Endothelial cell of umbilical vein (primary cell): Measurements from ENCODE around the gene FAM118B. TPM values are rescaled to one million over a fixed set of nuclear protein-coding genes. Genes with fewer than 3 reads are reported as not detected.
A peak's percentile ranks its signal among the peaks of the same experiment; 100 is the strongest.

Experiments used
- Bru-seq: library from RNA; stranded (reverse); fragments of 400-500 nt; gene quantifications from one replicate; lab custom pipeline; 2021; lab: Mats Ljungman, UMichigan
- BruChase-seq, 2 experiments: library from RNA; stranded (reverse); fragments of 400-500 nt; gene quantifications; one replicate each; lab custom pipeline; 2021; lab: Mats Ljungman, UMichigan
- BruUV-seq: library from RNA; stranded (reverse); fragments of 400-500 nt; replicated peaks from 2 replicates; lab custom pipeline; 2021; lab: Mats Ljungman, UMichigan
- CTCF ChIA-PET: fragments of 300-600, 350-600 bp; sonication (Branson Sonifier 250); formaldehyde crosslinking; loops from one replicate; lab custom pipeline; 2021; ENCODE audit warnings: antibody characterized with exemption, inconsistent platforms; lab: Charles Lee
- POLR2A ChIA-PET: fragments of 300-600, 350-600 bp; sonication (Branson Sonifier 250); formaldehyde crosslinking; loops from one replicate; lab custom pipeline; 2021; ENCODE audit warnings: antibody characterized with exemption, inconsistent platforms; lab: Charles Lee
- DNase-seq: peaks from one replicate; pipeline ENCODE4 v3.0.0-alpha.2; 2011; ENCODE audit warnings: low read depth, low spot score
- FAIRE-seq: peaks from 2 replicates; lab custom pipeline; 2011; peaks lifted over from hg19 to GRCh38; lab: Jason Lieb, UNC
- H2AFZ ChIP-seq: 2 replicates; pipeline ENCODE4 v1.6.0; 2012; ENCODE audit warnings: low read depth, low read length, control low read depth, inconsistent platforms
- H3K27ac ChIP-seq: 2 replicates; pipeline ENCODE4 v1.5.1; 2011; ENCODE audit warnings: low read depth, mild to moderate bottlenecking, control low read depth, low read length, moderate library complexity; ENCODE audit not compliant: insufficient read depth
- H3K27me3 ChIP-seq, 2 experiments: 2 replicates each; pipeline versions ENCODE4 v1.6.0 to v1.6.1; 2011; ENCODE audit warnings: low read length in 2 of 2, mixed read lengths in 1 of 2; ENCODE audit not compliant: control insufficient read depth in 2 of 2, insufficient read depth in 2 of 2
- H3K36me3 ChIP-seq, 2 experiments: 2 replicates in 1 of 2; 3 replicates in 1 of 2; pipeline ENCODE4 v1.5.1; 2011; ENCODE audit warnings: low read length in 2 of 2, mild to moderate bottlenecking in 1 of 2, moderate library complexity in 1 of 2; ENCODE audit not compliant: control insufficient read depth in 2 of 2, insufficient read depth in 2 of 2; ENCODE audit errors: extremely low read depth in 1 of 2
- H3K4me1 ChIP-seq: 3 replicates; pipeline ENCODE4 v1.5.1; 2011; ENCODE audit warnings: mild to moderate bottlenecking, low read length; ENCODE audit not compliant: control insufficient read depth, insufficient read depth; ENCODE audit errors: extremely low read depth
- H3K4me2 ChIP-seq: 2 replicates; pipeline ENCODE4 v1.6.1; 2011; ENCODE audit warnings: low read length, control low read depth, mixed read lengths; ENCODE audit not compliant: insufficient read depth
- H3K4me3 ChIP-seq, 3 experiments: fragments of 200-600 bp in 1 of 3; sonication (generic), shearing (Covaris generic) in 1 of 3; replicated peaks in 1 of 3; 2 replicates each; pipeline ENCODE4 v1.5.1; 2011 to 2016; ENCODE audit warnings: control low read depth in 3 of 3, low read length in 3 of 3, mild to moderate bottlenecking in 2 of 3, inconsistent platforms in 1 of 3, low read depth in 1 of 3, moderate library complexity in 1 of 3; ENCODE audit not compliant: insufficient read depth in 1 of 3
- H3K79me2 ChIP-seq: 2 replicates; pipeline ENCODE4 v1.6.0; 2012; ENCODE audit warnings: low read length, inconsistent platforms; ENCODE audit not compliant: control insufficient read depth, insufficient read depth
- H3K9ac ChIP-seq: replicated peaks from 2 replicates; pipeline ENCODE3; 2011; ENCODE audit warnings: low read length, control low read depth; ENCODE audit not compliant: insufficient read depth; ENCODE audit errors: extremely low read depth
- H3K9me1 ChIP-seq: replicated peaks from 3 replicates; pipeline ENCODE4 v1.6.0; 2011; ENCODE audit warnings: mild to moderate bottlenecking, low read length; ENCODE audit not compliant: control insufficient read depth, insufficient read depth; ENCODE audit errors: extremely low read depth
- H3K9me3 ChIP-seq: replicated peaks from 2 replicates; pipeline ENCODE4 v1.5.1; 2012; ENCODE audit warnings: low read length, inconsistent platforms; ENCODE audit not compliant: control insufficient read depth, insufficient read depth
- H4K20me1 ChIP-seq: replicated peaks from 2 replicates; pipeline ENCODE3; 2011; ENCODE audit warnings: mild to moderate bottlenecking, low read length; ENCODE audit not compliant: control insufficient read depth, insufficient read depth; ENCODE audit errors: extremely low read depth
- EZH2 ChIP-seq: IDR thresholded peaks from 2 replicates; pipeline ENCODE4 v1.6.1; 2012; ENCODE audit warnings: borderline replicate concordance, low read depth, mild to moderate bottlenecking, moderate library complexity, low read length, inconsistent platforms; ENCODE audit not compliant: severe bottlenecking
- MAX ChIP-seq: IDR thresholded peaks from 2 replicates; pipeline ENCODE4 v1.6.1; 2011; ENCODE audit not compliant: insufficient read depth, insufficient read length
- MYC ChIP-seq: IDR thresholded peaks from one replicate; pipeline ENCODE4 v1.6.1; 2011; ENCODE audit warnings: mild to moderate bottlenecking, low read depth, low read length
- POLR2A ChIP-seq: IDR thresholded peaks from 2 replicates; pipeline ENCODE4 v1.6.1; 2012; ENCODE audit warnings: low read depth, mild to moderate bottlenecking, control low read depth, low read length
- POLR2AphosphoS5 ChIP-seq: IDR thresholded peaks from 2 replicates; pipeline ENCODE4 v1.6.1; 2012; ENCODE audit warnings: low read depth, mild to moderate bottlenecking, control low read depth, low read length, moderate library complexity; ENCODE audit not compliant: insufficient read depth
- dilution Hi-C: fragments of 300-500 bp; cut with MboI; formaldehyde crosslinking; loops from one replicate; pipeline ENCODE4 v1.15.0; 2019; ENCODE audit warnings: low sequenced_read_pairs; ENCODE audit not compliant: extremely low pct_ligation_motif_present
- intact Hi-C: fragments of 100-400 bp; cut with micrococcal nuclease; formaldehyde crosslinking; loops from one replicate; pipeline ENCODE4 v1.10.0; 2022
- long read RNA-seq: library from polyadenylated mRNA; stranded (forward); transcript quantifications from one replicate; pipeline ENCODE4 v2.0.0, GENCODE V29; 2021
- polyA minus RNA-seq, 3 experiments: library from RNA; depleted of rRNA, polyadenylated mRNA; stranded (reverse); fragments of >200 nt; gene quantifications; 1 replicate in 1 of 3; 2 replicates in 2 of 3; pipeline ENCODE4 v1.2.3, GENCODE V29; 2011
- polyA plus RNA-seq, 4 experiments: library from polyadenylated mRNA; depleted of rRNA in 3 of 4; stranded (reverse) in 3 of 4; unstranded in 1 of 4; fragments of >200 nt; gene quantifications; 2 replicates each; pipeline versions ENCODE4 v1.2.1 to v1.2.3, GENCODE V29; 2011 to 2012; ENCODE audit warnings: missing spikeins in 1 of 4
- total RNA-seq: library from RNA; stranded (reverse); gene quantifications from 2 replicates; pipeline ENCODE4 v1.2.3, GENCODE V29; 2021

The FAM118B gene
- total RNA-seq (35.3 and 35.8 TPM in 2 replicates), polyA plus RNA-seq (24.3 and 26.6 TPM in 2 replicates), polyA minus RNA-seq (19.4 and 22.4 TPM in 2 replicates), Bru-seq, nascent RNA (percentile 75 among the genes with signal in this experiment), BruChase-seq, experiment 1, labeled RNA remaining after a 6-hour chase (percentile 68 among the genes with signal in this experiment), BruChase-seq, experiment 2, labeled RNA remaining after a 2-hour chase (percentile 73 among the genes with signal in this experiment)
- 37.3 and 39.1 TPM in 2 replicates for polyA plus RNA-seq (2011; cell fraction: cytosol; rRNA removed)
- 26.2 and 29.4 TPM in 2 replicates for polyA plus RNA-seq (2011; cell fraction: nucleus; rRNA removed)
- 32.9 and 41.7 TPM in 2 replicates for polyA plus RNA-seq (2012)
- 4.7 TPM for polyA minus RNA-seq (2011; cell fraction: cytosol; rRNA and poly(A)+ RNA removed)
- polyA minus RNA-seq (2011; cell fraction: nucleus; rRNA and poly(A)+ RNA removed), result 23.9 and 28.9 TPM in 2 replicates
- long read RNA-seq, transcript FAM118B-209 (9 exons, 2,402 nt), result major isoform, 9 of 26 reads
- long read RNA-seq, partial matches to known transcripts, result 3 of 26 reads
- long read RNA-seq, other reads (novel, unspliced or antisense), result 12 of 26 reads

GRCh38 chr11:126211236-126212088 is at the start of gene FAM118B, which contains the start of gene RPUSD4:
TSS of gene FAM118B (plus strand) at chr11:126211782. CDS start at chr11:126235002, 23,220 bp downstream.
TSS of gene RPUSD4 (minus strand) at chr11:126211650. CDS start at chr11:126211638, 12 bp downstream.
- peak; percentile 98 for DNase-seq
- BruUV-seq, result no TSS peak
- dilution Hi-C loops (no loop called here), intact Hi-C loops (loop anchor here (1.0 to 5.0 kb wide), 6 partner anchors 18 to 619 kb away; partner anchors contain the start of genes DCPS, FOXRED1 and STT3A)
- Histone ChIP-seq H3K9me3 (no peaks in the 10 kb centered on the region), H3K79me2 (peaks cover 45% of the 10 kb centered on the region), H3K27ac (peak within 1 kb of the TSS; percentile 36), H3K4me2 (peak within 1 kb of the TSS; percentile 69), H3K36me3 (peaks cover 0 to 3% of the 10 kb centered on the region in 2 experiments), H3K4me3 (peak within 1 kb of the TSS; percentile 65 to 73 (median 72)), H3K4me1 (peaks cover 17% of the 10 kb centered on the region), H3K9ac (peak within 1 kb of the TSS; percentile 80), H4K20me1 (peaks cover 3% of the 10 kb centered on the region), H3K9me1 (no peaks in the 10 kb centered on the region), H2AFZ (peak within 1 kb of the TSS; percentile 84), H3K27me3 (no peaks in the 10 kb centered on the region)
- ChIA-PET POLR2A (no interaction called here), CTCF (interaction anchor here (1.1 to 2.4 kb wide), 6 partner anchors 10 to 308 kb away, joined by 3 to 10 read pairs (median 4); partner anchors contain the start of gene PUS3)
- peak; percentile 93 for FAIRE-seq
- TF ChIP-seq MAX, result peak; percentile 100
- TF ChIP-seq POLR2A, result peak; percentile 98
- TF ChIP-seq POLR2AphosphoS5, result peak; percentile 97
- TF ChIP-seq MYC, result peak; percentile 87
- no peak for TF ChIP-seq EZH2
